HuH-7.5 (cell line): ENCODE results near the gene MET.

Source experiments
- DNase-seq: peaks from one replicate; pipeline ENCODE4 v3.0.0; 2011; ENCODE audit warnings: low spot score

Gene MET

DNA sequence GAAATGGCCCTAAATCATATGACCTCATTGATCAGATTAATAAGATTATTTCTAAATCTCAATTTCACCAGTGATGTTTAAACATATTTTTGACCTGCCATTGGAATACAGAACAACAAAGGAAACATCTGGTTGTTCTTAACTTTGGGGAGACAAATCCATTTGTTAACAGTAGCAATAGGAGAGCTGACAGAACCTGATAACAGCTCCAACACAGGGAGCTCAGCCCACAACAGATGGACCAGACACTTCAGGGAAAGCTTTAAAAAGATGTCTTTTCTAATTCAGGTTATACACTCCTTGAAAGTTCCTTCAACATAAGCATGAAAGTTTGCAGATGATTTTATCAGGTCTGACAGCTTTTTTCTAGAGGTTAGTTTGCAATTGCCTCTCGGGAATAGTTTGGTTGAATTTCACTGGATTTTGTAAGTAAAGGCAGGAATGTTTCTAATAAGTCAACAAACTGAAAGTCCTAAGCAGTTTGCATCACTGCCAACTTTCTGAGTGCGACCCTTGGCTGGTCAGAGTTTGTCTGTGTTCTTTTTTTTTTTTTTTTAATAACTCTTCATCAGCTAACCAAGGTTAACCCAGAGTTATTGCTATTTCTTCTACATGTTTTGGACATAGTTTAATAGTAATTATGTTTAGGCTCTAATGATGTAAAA lies 6.5 kb upstream of the MET start:
- no peak for DNase-seq

DNA sequence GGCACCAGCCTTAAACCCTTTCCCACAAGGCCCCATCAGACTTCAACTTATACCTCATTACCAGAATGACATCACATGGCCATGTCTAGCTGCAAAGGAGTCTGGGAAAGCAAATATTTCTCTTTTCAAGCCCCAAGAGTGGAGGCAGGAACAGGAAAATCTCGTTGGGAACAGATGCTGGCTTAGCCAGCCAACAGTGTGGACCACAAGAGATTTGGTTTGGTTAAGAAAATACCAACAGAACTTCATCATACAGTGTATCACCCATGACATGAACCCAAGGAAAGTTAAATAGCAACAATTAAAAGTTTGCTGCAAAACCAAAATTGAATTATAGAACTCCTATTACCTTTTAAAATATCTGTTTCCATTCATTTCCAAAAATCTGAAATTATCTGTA lies 2.2 kb upstream of the MET start:
- DNase-seq: no peak

DNA sequence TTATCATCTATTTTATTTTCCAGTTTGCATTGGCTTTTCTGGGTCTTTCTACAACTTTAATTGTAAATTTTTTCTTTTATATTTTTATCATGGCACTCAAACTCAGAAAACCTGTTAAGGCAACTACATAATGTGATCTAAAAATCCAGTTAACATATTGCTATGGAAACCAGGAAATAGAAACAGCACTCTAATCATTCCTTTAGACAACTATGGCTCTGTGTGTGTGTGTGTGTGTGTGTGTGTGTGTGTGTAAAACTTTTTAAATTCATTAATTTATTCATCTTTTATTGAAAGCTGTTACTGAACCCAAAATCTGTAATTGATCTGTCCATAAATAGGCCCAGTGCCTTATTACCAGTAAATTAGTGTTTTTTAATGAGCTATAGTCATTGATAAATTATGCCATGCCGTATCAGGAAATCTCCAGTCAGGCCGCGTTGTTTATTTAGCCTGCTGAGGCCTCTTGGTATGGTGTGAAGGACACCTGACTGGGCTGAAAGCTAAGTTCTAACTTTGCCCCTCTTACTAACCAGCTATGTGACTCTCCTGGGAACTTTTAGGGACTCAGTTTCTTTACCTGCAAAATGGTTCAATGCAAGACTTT lies 1.5 kb upstream of the MET start:
- no peak for DNase-seq

DNA sequence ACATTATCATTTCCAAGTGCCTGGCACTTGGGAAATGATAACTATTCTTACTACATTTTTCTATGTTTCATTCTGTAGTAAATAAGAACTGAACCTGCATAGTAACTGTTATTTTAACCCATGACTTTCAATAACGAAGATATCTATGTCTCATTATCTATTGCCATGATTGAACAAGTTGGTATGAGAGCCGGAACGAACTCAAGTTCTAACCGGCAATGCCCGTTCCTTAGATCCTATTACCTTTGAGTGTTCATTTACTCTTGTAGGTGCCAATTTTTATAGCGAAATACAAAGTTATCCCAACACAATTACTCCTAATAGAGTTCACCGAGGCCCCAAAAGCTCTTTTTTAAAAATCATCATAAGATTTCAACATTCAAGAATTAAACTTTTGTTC lies 885 bp upstream of the MET start:
- DNase-seq: no peak

DNA sequence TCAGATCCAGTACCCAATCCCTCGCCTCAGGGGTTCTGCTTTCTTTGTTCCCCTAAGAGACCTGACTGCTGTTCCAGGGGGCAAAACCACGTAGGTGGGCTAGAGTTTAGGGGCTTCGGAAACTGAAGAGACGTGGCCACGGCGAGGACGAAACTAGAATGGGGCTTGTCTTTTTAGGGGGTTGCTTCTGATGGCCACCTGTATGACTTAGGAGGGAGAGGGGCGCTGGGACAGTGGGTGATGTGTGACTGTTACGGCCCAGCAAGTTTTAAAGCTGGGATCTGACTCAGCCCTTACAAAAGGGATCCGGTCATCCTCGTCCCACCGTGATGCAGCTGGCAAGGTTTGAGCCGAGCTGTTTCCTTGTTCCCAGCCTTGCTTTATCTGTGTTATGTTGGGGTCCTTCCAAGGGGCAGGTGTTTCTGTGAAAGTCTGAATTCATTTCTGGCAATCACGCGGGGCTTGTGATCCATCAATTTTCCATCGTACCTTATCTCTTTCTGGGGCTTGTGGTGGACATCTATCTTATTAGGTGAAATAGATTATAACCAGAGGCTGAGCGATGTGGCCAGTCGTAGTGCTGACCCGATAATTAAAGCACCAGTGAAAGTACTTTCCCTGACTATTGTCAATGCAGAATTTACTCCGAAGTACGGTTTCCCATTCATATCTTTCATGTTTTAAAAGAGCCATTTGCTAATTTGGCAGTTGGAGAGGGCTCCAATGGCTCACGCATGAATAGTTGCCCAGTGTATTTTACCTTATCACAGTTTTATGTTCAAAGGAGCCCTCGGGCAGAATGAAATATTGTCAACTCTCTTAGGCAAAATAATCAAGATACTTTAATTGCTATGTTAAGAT lies 830 bp downstream of the MET start:
- DNase-seq: no peak

DNA sequence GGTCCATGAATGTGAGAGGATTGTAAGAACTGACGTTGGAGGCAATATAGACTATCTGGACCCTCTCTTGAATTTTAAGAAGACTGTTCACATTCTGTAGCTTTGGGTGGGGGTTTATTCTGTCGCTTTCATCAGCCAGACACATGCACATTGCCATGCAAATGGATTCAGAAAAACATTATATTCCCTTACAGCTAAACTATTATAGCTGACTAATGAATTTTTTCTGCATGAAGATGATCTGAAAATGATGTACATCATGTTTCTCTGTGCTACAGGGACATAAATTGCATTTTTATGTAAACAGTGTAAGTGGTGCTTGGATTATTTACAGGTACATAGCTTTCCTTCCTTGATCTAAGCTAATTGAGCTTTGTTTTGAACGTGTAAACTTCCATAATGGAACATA lies 1.5 kb downstream of the MET start:
- DNase-seq: no peak

DNA sequence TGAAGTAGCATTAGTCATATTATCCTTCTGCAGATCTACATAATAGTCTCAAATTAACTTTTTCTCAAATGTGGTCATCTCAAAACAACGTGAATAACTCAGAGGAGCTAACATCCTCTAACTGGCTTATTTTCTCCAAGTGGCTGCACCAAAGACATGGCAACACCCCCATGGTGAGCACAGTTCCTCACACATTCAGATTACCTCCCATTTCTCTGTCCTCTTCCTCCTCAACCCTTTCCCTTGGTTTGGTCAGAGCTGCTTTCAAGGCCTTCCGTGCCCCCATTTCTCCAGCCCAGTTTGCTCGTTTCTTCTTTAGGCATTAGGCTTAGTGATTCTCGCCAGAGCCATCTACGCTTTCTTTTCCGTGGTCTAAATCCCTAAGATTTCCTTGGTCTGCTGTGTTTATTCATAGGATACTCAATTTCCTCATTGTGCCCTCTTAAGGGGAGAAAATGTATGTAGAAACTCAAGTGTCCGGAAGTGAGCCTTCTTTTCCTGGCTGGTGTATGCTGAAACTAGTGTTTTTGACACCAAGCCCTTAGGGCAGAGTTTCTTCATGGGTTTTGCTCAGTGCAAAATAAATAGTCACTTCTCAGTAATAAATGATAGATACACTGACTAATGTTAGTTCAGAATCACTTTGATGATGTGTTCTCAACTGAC lies 2.6 kb downstream of the MET start:
- no peak for DNase-seq

DNA sequence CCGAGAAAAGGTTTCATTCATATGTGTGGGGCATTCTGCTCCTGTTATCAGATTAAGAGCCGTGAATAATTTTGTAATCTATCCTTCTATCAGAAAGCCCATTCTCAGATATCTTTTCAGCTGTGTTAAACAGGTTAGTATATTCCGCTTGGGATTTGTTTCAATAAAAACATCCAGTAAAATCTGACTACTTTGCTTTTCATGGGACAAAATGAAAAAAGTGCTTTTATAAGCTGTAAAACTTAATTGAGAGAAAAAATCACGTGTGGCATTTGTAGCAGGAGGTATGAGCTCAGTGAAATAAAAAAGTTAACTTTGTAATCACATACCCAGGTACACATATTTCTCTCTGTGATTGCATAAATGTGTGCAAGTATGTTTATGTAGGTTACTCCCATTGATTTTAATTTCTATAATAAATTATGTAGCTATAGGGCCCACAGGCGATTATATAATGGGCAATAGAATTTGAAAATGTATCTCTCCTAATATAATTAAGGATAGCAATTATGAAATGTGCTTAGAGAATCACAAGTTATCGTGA lies 3.9 kb downstream of the MET start:
- DNase-seq: no peak

DNA sequence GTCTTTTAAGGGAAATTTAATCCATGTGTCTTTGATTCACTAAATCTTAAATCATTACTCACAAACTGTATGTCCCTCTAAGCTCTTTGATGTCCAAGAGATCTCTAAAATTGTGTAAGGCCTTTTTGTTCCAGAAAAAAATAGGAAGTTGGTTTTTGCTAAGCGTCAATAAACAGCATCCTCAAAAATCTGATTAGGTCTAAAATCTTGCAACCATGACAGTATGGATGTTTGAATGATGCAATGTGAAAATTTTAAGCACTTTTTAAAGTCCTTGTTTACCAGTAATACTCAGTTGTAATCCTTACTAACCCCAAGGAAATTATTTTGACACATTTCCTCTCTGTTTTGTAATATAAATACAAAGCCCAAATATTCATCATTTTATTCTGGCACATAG lies 6.8 kb downstream of the MET start:
- no peak for DNase-seq

DNA sequence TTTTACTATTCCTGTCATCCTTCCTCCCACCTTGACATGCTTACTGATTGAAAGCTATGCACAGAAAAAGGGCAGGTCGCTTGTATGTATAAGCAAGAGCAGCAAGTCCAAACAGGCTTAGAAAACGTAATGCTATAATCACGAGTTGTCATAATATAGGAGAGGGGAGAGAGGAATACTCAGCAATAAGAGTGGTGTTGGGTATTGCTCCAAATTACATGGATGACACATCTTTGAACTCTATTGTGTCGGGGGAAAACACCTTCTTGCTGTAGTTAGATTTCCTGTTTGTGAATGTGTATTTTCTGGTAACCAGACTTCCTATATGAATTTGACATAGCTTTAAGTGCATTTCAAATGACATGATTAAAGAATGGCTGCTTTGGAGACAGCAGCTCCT lies 7.5 kb downstream of the MET start:
- DNase-seq: no peak

DNA sequence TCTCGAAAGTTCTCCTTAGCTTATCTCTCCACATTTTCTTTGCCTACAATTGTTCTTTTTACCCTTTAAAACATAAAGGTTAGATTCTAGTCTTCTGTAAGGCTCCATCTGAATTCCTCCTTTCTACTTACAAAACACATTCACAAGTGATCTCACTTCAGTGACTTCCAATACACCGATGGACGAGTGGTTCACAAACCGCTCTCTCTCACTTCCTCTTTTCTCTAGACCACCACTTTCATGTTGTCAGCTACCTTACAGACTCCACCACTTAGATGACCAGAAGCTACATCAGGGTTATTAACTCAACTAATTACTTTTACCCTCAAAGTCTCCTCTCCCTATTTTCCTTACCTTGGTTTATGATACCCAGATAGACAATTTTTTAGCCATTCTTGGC lies 11.8 kb downstream of the MET start:
- DNase-seq: no peak

DNA sequence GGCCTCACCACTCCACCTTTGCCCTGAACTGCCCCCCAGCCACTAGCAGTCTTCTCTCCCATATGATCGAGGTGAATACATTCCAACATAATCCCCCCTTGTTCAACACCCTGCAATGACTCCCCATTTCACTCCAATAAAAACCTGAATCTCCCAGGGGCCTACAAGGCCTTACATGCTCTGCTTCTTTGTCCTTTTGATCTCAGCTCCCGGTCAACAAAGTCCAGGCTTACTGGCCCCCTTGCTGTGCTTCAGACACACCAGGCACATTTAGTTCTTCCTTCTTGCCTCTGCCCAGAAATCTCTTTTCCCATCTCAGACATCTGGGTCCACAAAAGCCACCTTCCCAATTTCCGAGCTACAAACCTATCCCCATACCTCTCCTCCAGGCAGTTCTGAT lies 14.0 kb downstream of the MET start:
- no peak for DNase-seq

DNA sequence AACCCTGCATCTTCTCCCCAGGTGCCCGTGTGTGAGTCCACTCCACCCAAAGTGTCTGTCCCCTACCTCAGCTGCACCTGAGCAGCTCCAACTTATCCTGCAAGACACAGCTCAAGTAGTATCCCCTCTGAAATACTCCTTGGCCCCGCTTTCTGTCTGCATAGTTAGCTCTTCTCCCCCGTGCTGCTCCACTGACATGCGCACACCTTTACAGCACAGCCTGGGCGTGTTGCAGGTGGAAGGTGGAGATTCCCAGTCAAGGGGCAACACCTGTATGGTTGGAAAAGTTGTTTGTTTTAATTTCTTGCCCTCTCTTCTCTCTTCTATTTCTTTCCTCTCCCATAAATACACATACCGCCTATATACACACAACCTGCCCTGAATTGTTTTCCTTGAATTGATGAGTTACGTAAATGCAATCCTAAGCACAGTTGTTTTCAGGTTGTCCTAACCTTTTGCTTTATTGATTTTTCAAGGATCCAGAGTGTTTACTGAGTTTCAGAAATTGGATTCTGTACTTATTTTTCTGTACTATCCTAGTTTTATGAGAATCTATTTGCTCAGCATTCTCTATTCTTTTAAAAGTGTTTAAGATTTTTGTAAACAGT lies 14.9 kb downstream of the MET start:
- no peak for DNase-seq

DNA sequence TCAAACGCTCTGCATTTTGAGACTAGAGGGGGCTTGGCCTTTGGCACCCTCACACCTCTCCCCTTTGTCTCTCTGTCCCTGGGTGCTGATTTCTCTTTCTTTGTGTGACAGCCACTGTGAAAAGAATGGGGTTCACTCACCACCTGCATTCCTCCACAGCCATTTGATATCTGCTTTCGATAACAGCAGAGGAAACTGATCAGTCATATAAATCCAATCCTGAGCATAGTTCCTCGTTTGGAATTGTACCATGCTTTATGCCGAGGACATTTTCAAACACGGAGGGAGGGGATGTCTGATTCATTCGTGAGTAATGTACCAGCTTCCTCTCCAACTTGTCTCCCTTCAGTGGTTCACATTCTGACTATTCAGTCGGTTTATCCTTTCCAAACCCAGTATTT lies 15.8 kb downstream of the MET start:
- DNase-seq: no peak

DNA sequence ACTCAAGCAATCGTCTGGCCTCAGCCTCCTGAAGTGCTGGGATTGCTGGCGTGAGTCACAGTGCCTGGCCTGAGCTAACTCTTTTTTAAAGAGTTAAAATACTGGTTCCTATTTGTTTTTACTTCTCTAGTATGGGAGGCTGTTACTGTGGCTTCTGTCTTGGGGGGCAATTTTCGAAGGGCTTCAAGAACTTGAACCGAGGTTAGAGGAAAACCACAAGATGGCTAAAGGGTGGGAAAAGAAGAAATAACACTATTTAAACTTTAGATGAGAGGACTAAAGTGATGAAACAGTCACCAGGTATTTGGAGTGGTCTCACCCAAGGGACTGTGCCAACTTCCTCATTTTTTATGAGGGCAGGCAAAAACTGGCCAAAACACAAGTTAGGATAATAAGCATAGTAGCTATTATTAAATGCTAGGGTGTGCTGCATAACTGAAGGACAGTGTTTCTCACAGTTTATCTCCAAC lies 17.8 kb downstream of the MET start:
- no peak for DNase-seq

DNA sequence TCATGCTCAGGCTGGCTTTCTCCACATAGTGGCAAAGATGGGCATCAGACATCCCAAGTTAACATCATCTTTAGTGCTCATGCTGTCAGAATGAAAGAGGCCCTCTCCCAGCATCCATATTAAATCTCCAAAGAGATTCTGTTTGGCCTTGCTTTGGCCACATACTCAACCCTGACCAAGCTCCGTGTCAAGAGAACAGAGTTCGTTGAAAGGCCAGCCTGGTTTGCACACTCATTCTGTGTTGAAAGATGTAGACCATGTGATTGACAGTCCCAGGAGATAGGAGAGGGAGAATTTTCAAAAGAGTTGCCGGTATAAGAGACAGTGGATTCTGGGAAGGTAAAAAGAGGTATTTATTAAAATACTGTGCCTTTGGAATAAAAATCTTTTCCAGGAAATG lies 19.7 kb downstream of the MET start:
- no peak for DNase-seq

DNA sequence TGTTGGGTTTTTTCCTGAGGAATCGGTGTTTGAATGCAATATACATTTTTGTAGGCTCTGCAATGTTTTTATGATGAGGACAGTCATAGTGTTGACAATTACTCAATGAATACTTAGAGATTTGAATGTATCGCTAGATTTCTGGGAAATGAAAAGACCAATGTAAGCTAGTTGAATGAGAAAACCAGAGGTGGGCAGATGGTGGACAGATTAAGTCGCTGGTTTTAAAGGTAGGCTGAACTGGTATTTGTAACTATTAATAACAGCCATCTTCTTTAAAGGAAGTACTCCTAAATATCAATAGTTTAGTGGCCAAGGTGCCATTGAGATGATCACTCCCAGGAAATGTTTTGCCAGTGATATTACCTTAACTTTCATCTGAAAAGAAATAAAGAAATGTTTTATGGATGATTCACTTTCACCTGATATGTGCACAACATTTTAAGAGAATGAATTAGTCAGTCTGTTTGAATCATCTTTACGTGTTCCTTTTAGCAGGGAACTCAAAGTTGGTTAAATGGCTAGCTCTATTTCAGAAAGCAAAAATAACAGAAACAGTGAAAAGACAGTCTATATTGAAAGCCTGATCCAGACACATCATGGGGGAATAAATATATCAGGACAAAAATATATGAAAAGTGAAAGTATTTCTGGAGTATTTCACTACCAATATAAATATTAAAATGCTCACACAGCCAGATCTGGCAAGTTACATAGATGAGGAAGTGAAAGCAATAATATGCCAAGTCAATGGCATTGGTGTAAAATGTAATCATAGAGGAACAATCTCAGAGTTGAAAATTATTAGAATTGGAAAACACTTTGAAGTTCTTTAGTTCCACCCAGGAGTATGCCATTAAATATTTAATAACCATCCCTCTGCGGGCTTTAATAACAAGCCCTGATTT lies 20.7 kb downstream of the MET start:
- no peak for DNase-seq

DNA sequence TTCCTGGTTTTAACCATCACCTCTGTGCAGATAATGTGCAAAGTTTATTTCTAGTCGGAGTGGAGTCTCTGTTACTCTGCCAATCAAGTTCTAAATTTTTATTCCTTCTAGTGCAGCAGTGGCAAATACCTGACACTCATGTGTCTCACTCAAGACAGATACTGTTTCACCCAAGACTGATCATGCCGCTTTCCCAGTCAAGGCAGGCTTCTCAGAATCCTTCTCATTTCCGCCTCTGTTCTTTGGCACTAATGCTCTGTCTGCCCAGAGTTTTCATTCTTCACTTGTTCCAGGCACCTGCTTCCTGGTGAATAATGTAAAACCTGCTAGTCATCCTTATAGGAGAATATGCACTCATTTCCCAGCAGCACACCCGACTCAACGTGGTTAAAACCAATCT lies 24.7 kb downstream of the MET start:
- no peak for DNase-seq

DNA sequence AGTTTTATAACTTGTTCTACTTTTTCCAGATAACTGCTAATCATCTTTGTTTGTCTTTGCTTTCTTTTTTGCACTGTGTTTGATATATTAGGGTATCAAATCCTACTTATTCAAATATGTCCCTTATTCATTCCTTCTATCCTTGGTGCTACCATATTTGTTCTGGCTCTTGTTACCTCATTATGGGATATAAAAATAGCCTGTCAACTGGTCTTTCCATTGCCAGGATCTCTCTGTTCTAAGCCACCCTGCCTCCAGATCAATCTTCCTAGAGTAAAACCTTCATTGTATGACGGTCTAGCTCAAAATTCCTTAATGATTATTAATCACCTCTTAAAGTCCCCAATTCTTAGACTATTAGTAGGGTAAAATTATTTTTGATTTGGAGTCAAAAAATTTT lies 25.2 kb downstream of the MET start:
- no peak for DNase-seq

DNA sequence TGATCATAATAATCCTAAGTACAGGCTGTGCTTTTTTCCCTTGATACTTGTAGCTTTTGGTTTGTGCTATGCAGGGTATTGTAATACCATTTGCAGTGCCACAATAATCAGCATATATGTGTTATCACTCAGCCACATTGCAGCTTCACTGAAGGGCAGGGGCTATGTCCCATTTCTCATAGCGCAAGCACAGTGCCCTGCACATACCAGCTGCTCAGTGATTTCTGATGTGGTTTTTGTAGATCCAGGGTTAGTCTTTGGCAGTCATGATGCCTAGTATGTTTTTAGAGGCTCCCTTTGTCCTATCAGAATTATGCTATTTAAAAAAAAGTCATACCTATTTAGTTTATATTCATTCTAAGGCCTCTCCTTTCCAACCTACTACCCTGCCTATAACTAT lies 25.8 kb downstream of the MET start:
- DNase-seq: no peak

DNA sequence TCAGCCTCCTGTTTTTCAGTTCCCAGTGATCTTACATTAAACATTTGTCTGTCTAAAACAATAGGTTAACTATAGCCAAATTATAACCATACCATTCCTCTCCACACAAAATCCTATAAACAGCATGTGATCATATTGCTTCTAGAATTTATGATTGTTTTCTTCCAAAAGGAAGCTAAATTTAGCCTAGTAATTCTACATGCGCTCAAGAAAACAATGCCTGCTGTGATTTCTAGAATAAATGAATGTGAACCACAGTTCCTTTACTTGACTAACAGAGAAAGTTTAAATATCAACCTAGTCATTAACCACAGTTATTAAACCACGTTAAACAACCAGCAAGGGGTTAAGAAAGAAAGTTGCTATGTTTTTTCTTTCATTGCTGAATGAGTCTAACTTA lies 26.4 kb downstream of the MET start:
- DNase-seq: no peak
